SU-DHL-6 (cell line): ENCODE measurements around the gene ZSCAN22.

Experiments used
- EZH2phosphoT487 ChIP-seq: fragments of 200-600 bp; sonication (generic), shearing (Covaris generic); conservative IDR thresholded peaks from 2 replicates; pipeline ENCODE4 v1.6.1; 2018; ENCODE audit warnings: mild to moderate bottlenecking, antibody characterized with exemption, low read length, moderate library complexity, mixed read lengths
- TF ChIP-seq, protein P1 (sequence below): fragments of 200-600 bp; sonication (generic); IDR thresholded peaks from one replicate; pipeline ENCODE4 v1.5.1; 2017; ENCODE audit warnings: antibody characterized with exemption, mild to moderate bottlenecking, low read length, moderate library complexity; ENCODE audit not compliant: insufficient read depth, poor library complexity, severe bottlenecking

DNA sequence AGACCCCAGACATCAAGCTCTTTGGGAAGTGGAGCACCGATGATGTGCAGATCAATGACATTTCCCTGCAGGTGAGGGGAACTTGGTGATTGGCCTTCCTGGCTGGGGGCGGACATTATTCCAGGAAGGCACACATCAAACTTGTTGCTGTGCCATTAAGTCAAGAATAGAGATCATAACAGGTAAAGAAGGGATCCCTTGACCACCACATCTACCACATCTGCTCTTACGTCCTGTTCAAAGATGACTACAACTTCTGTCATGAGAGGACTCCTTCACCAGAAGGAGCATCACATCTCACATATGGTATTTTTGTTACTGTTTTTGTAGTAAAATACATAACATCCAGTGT is 61.4 kb downstream of the ZSCAN22 start:
- TF ChIP-seq, protein P1, sequence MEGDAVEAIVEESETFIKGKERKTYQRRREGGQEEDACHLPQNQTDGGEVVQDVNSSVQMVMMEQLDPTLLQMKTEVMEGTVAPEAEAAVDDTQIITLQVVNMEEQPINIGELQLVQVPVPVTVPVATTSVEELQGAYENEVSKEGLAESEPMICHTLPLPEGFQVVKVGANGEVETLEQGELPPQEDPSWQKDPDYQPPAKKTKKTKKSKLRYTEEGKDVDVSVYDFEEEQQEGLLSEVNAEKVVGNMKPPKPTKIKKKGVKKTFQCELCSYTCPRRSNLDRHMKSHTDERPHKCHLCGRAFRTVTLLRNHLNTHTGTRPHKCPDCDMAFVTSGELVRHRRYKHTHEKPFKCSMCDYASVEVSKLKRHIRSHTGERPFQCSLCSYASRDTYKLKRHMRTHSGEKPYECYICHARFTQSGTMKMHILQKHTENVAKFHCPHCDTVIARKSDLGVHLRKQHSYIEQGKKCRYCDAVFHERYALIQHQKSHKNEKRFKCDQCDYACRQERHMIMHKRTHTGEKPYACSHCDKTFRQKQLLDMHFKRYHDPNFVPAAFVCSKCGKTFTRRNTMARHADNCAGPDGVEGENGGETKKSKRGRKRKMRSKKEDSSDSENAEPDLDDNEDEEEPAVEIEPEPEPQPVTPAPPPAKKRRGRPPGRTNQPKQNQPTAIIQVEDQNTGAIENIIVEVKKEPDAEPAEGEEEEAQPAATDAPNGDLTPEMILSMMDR = no peak
- no peak for TF ChIP-seq EZH2phosphoT487
